ENCODE results near the gene FUBP3.

- no peak for TF ChIP-seq CTCF (IDR thresholded peaks at IDR 0.05; ENCODE audit: low read depth, low read length, poor library complexity, severe bottlenecking)
- no peak for TF ChIP-seq EZH2phosphoT487 (IDR thresholded peaks at IDR 0.05; ENCODE audit: borderline replicate concordance, low read length)
Observed at GRCh38 chr9:130532426-130533080, 46.8 kb upstream of the FUBP3 start.

Measured in DOHH2 (cell line).